Measurements from ENCODE around the gene EIF2S1.
"Not testable (repeated sequence)": the region's sequence is repeated elsewhere in the genome, so short reads cannot be mapped to it uniquely, and the experiment has no call there.

The EIF2S1 gene

GRCh38 chr14:67359775-67360469 is at the start of gene EIF2S1, which contains the start of gene ATP6V1D:
EIF2S1 (plus strand) TSS chr14:67360328; CDS start chr14:67364768, 4,440 bp downstream.
ATP6V1D (minus strand) TSS chr14:67359804; CDS start chr14:67359698, 106 bp downstream.
- peak; percentile 98 to 99 (median 98) for DNase-seq (ENCODE audit: low read depth in 3 of 3)

- no peak for DNase-seq (ENCODE audit: low read depth in 3 of 3)
These were observed 48.3 kb upstream of the EIF2S1 start for GRCh38 chr14:67311868-67312267.

GRCh38 chr14:67313153-67313552 is 47.0 kb upstream of the EIF2S1 start:
- DNase-seq (ENCODE audit: low read depth in 3 of 3) = no peak

GRCh38 chr14:67317822-67318221 is 42.3 kb upstream of the EIF2S1 start:
- DNase-seq (ENCODE audit: low read depth in 3 of 3) = no peak

- DNase-seq (ENCODE audit: low read depth in 3 of 3) = no peak
These were observed 41.0 kb upstream of the EIF2S1 start for GRCh38 chr14:67319142-67319541.

- DNase-seq (ENCODE audit: low read depth in 3 of 3) = not testable (repeated sequence)
These were observed 30.5 kb upstream of the EIF2S1 start for GRCh38 chr14:67329666-67330065.

- DNase-seq (ENCODE audit: low read depth in 3 of 3) = no peak
These were observed 28.6 kb upstream of the EIF2S1 start for GRCh38 chr14:67331368-67332125.

GRCh38 chr14:67332468-67332867 is 27.7 kb upstream of the EIF2S1 start:
- no peak for DNase-seq (ENCODE audit: low read depth in 3 of 3)

GRCh38 chr14:67335781-67336180 is 24.3 kb upstream of the EIF2S1 start:
- peak in 1 of 3 donors; percentile 16 for DNase-seq (ENCODE audit: low read depth in 3 of 3)

- DNase-seq (ENCODE audit: low read depth in 3 of 3) = not testable (repeated sequence)
These were observed 18.9 kb upstream of the EIF2S1 start for GRCh38 chr14:67341231-67341630.

- DNase-seq (ENCODE audit: low read depth in 3 of 3) = no peak
These were observed 16.4 kb upstream of the EIF2S1 start for GRCh38 chr14:67343601-67344230.

- DNase-seq (ENCODE audit: low read depth in 3 of 3) = no peak
These were observed 14.5 kb upstream of the EIF2S1 start for GRCh38 chr14:67345583-67345982.

- DNase-seq (ENCODE audit: low read depth in 3 of 3) = no peak
These were observed 8.1 kb upstream of the EIF2S1 start for GRCh38 chr14:67352055-67352454.

GRCh38 chr14:67357186-67357968 is 2.8 kb upstream of the EIF2S1 start:
- DNase-seq (ENCODE audit: low read depth in 3 of 3) = no peak

- no peak for DNase-seq (ENCODE audit: low read depth in 3 of 3)
These were observed 2.2 kb upstream of the EIF2S1 start for GRCh38 chr14:67357969-67358354.

- DNase-seq (ENCODE audit: low read depth in 3 of 3) = no peak
These were observed 979 bp upstream of the EIF2S1 start for GRCh38 chr14:67358924-67359774.

- peak in 1 of 3 donors; percentile 6 for DNase-seq (ENCODE audit: low read depth in 3 of 3)
These were observed 510 bp downstream of the EIF2S1 start for GRCh38 chr14:67360470-67361206.

GRCh38 chr14:67365476-67365875 is 5.3 kb downstream of the EIF2S1 start:
- DNase-seq (ENCODE audit: low read depth in 3 of 3) = no peak

GRCh38 chr14:67370830-67371229 is 10.7 kb downstream of the EIF2S1 start:
- DNase-seq (ENCODE audit: low read depth in 3 of 3) = no peak

Measured in stimulated activated CD4-positive, alpha-beta T cell treated with anti-CD3 and anti-CD28 coated beads, TNF-alpha, amount 100 ng/mL, for 48 hours (primary cell).